PC-3 (cell line): ENCODE results near the gene LRP2. TPM values are rescaled to one million over a fixed set of nuclear protein-coding genes. Genes with fewer than 3 reads are reported as not detected.
A peak's percentile ranks its signal among the peaks of the same experiment; 100 is the strongest.

Experiments
- ATAC-seq: fragments of 200-7000 bp; cut with Tn5 transposase; 2 replicates; pipeline ENCODE4 v1.9.1; 2020; ENCODE audit warnings: mild to moderate bottlenecking, moderate library complexity
- BruUV-seq: library from RNA; stranded (reverse); fragments of 400-500 nt; replicated peaks from 2 replicates; lab custom pipeline; 2021; lab: Mats Ljungman, UMichigan
- CTCF ChIA-PET: fragments of 300-600 bp; sonication (Branson Sonifier 250); formaldehyde crosslinking; loops from one replicate; lab custom pipeline; 2022; ENCODE audit warnings: antibody characterized with exemption; lab: Charles Lee
- POLR2A ChIA-PET: fragments of 300-600 bp; sonication (Branson Sonifier 250); formaldehyde crosslinking; loops from one replicate; lab custom pipeline; 2022; ENCODE audit warnings: antibody characterized with exemption; ENCODE audit not compliant: unreplicated experiment; lab: Charles Lee
- DNase-seq: peaks from one replicate; pipeline ENCODE4 v3.0.0-alpha.2; 2015
- H2AFZ ChIP-seq: fragments of 300-600 bp; sonication (generic); 2 replicates; pipeline ENCODE4 v1.6.0; 2016; ENCODE audit warnings: antibody characterized with exemption, low read length
- H3F3A ChIP-seq: fragments of 300-600 bp; sonication (generic); one replicate; pipeline ENCODE4 v1.6.0; 2017; ENCODE audit warnings: antibody characterized with exemption, low read length, control low read depth, mild to moderate bottlenecking; ENCODE audit not compliant: unreplicated experiment
- H3K27ac ChIP-seq: fragments of 300-600 bp; sonication (generic); 2 replicates; pipeline ENCODE4 v1.5.1; 2016; ENCODE audit warnings: mild to moderate bottlenecking, low read length
- H3K27me3 ChIP-seq: fragments of 300-600 bp; sonication (generic); 2 replicates; pipeline ENCODE4 v1.6.1; 2016; ENCODE audit warnings: low read length, mixed read lengths
- H3K36me3 ChIP-seq: fragments of 300-600 bp; sonication (generic); 2 replicates; pipeline ENCODE4 v1.6.1; 2016; ENCODE audit warnings: low read depth, mixed run types, low read length, mixed read lengths
- H3K4me1 ChIP-seq: fragments of 300-600 bp; sonication (generic); 2 replicates; pipeline ENCODE4 v1.5.1; 2016; ENCODE audit warnings: low read length; ENCODE audit not compliant: insufficient read depth
- H3K4me2 ChIP-seq: fragments of 300-600 bp; sonication (generic); 2 replicates; pipeline ENCODE4 v1.6.0; 2016; ENCODE audit warnings: low read length
- H3K4me3 ChIP-seq: fragments of 300-600 bp; sonication (generic); 2 replicates; pipeline ENCODE4 v1.5.1; 2016; ENCODE audit warnings: mild to moderate bottlenecking, low read length, mixed read lengths
- H3K79me2 ChIP-seq: fragments of 300-600 bp; sonication (generic); 2 replicates; pipeline ENCODE4 v1.6.1; 2017; ENCODE audit warnings: low read length, mixed read lengths
- H3K9ac ChIP-seq: fragments of 300-600 bp; sonication (generic); 2 replicates; pipeline ENCODE4 v1.6.0; 2016; ENCODE audit warnings: mild to moderate bottlenecking, low read length
- H3K9me2 ChIP-seq: fragments of 300-600 bp; sonication (generic); replicated peaks from 2 replicates; pipeline ENCODE4 v1.6.1; 2016; ENCODE audit warnings: mixed run types, low read length, mixed read lengths
- H3K9me3 ChIP-seq: fragments of 300-600 bp; sonication (generic); 2 replicates; pipeline ENCODE4 v1.6.1; 2016; ENCODE audit warnings: low read length, mixed read lengths
- H4K20me1 ChIP-seq: fragments of 300-600 bp; sonication (generic); 2 replicates; pipeline ENCODE4 v1.6.1; 2016; ENCODE audit warnings: low read length, mixed read lengths
- CTCF ChIP-seq: fragments of 300-600 bp; sonication (generic); conservative IDR thresholded peaks from 2 replicates; pipeline ENCODE4 v1.5.1; 2017; ENCODE audit warnings: antibody characterized with exemption, low read depth, mild to moderate bottlenecking, low read length
- EZH2 ChIP-seq: fragments of 300-600 bp; sonication (generic); IDR thresholded peaks from one replicate; pipeline ENCODE4 v1.6.1; 2017; ENCODE audit warnings: antibody characterized with exemption, mild to moderate bottlenecking, low read length; ENCODE audit not compliant: unreplicated experiment
- EZH2phosphoT487 ChIP-seq: fragments of 300-600 bp; sonication (generic); IDR thresholded peaks from 2 replicates; pipeline ENCODE4 v1.6.1; 2018; ENCODE audit warnings: mild to moderate bottlenecking, antibody characterized with exemption, low read length, borderline replicate concordance
- intact Hi-C: fragments of 100-400 bp; cut with micrococcal nuclease; formaldehyde crosslinking; loops from 2 replicates; pipeline ENCODE4 v1.9.0; 2023
- total RNA-seq: library from RNA; depleted of rRNA; stranded (reverse); fragments of >200 nt; gene quantifications from 2 replicates; pipeline ENCODE4 v1.2.3, GENCODE V29; 2014

LRP2 gene
- total RNA-seq, 1 experiment from 2014 or later, result not detected

GRCh38 chr2:169104848-169105247 is 257.5 kb downstream of the LRP2 start:
- BruUV-seq, result no TSS peak
- H3F3A ChIP-seq, result no peaks in the 10 kb centered on the region
- no peak for ATAC-seq
- ChIA-PET POLR2A (no interaction called here), CTCF (no interaction called here)
- H3K4me3 ChIP-seq, result no peak overlapping the region
- peaks cover 13% of the 10 kb centered on the region; the same call in 1 of the 2 replicates for H3K4me1 ChIP-seq
- no peaks in the 10 kb centered on the region for H3K9me3 ChIP-seq
- H3K27ac ChIP-seq, result no peak overlapping the region
- no peaks in the 10 kb centered on the region for H4K20me1 ChIP-seq
- DNase-seq, result no peak
- H3K36me3 ChIP-seq, result no peaks in the 10 kb centered on the region
- no peak for TF ChIP-seq EZH2
- TF ChIP-seq CTCF, result no peak
- no peak for TF ChIP-seq EZH2phosphoT487
- no peaks in the 10 kb centered on the region for H3K79me2 ChIP-seq
- intact Hi-C loops, result no loop called here
- H3K9ac ChIP-seq, result no peak overlapping the region
- no peaks in the 10 kb centered on the region for H3K9me2 ChIP-seq
- H2AFZ ChIP-seq, result no peak overlapping the region
- no peak overlapping the region for H3K4me2 ChIP-seq
- no peaks in the 10 kb centered on the region for H3K27me3 ChIP-seq

GRCh38 chr2:169095621-169096105 is 266.7 kb downstream of the LRP2 start:
- BruUV-seq, result no TSS peak
- ChIA-PET POLR2A (interaction anchor here (0.5 to 0.6 kb wide), 2 partner anchors 57 to 167 kb away, joined by 3 read pairs; no protein-coding TSS in a partner anchor), CTCF (interaction anchor here (0.6 kb wide), 1 partner anchor 35 kb away, joined by 3 read pairs; no protein-coding TSS in a partner anchor)
- Histone ChIP-seq H3K36me3 (no peaks in the 10 kb centered on the region), H3K27ac (peak overlapping the region; percentile 60), H3K9ac (no peak overlapping the region), H3K9me2 (no peaks in the 10 kb centered on the region), H3K9me3 (no peaks in the 10 kb centered on the region), H3F3A (peaks cover 4% of the 10 kb centered on the region), H3K4me2 (peak overlapping the region; percentile 78), H3K4me3 (peak overlapping the region; percentile 25; the same call in 1 of the 2 replicates), H2AFZ (no peak overlapping the region), H3K79me2 (no peaks in the 10 kb centered on the region), H3K27me3 (no peaks in the 10 kb centered on the region), H3K4me1 (peaks cover 42% of the 10 kb centered on the region), H4K20me1 (no peaks in the 10 kb centered on the region)
- intact Hi-C loops, result loop anchor here (2.0 kb wide), 3 partner anchors 61 to 127 kb away; no protein-coding TSS in a partner anchor
- DNase-seq (peak; percentile 99), ATAC-seq (peak; percentile 93)
- TF ChIP-seq EZH2 (no peak), CTCF (no peak), EZH2phosphoT487 (no peak)

- TF ChIP-seq CTCF (no peak), EZH2phosphoT487 (no peak), EZH2 (no peak)
- ATAC-seq, result no peak
- intact Hi-C loops, result loop anchor here (2.0 kb wide), 3 partner anchors 60 to 126 kb away; no protein-coding TSS in a partner anchor
- Histone ChIP-seq H3K4me2 (no peak overlapping the region), H3K27me3 (no peaks in the 10 kb centered on the region), H4K20me1 (no peaks in the 10 kb centered on the region), H3K9me2 (no peaks in the 10 kb centered on the region), H3K9me3 (no peaks in the 10 kb centered on the region), H3K4me3 (no peak overlapping the region), H3F3A (peaks cover 4% of the 10 kb centered on the region), H3K36me3 (no peaks in the 10 kb centered on the region), H3K4me1 (peaks cover 42% of the 10 kb centered on the region), H2AFZ (no peak overlapping the region), H3K9ac (no peak overlapping the region), H3K79me2 (no peaks in the 10 kb centered on the region), H3K27ac (no peak overlapping the region)
- no peak for DNase-seq
- ChIA-PET POLR2A (no interaction called here), CTCF (no interaction called here)
- no TSS peak for BruUV-seq
Observed at GRCh38 chr2:169094676-169095075, 267.7 kb downstream of the LRP2 start.
